NCI-H187 treated with DMSO at 0.1 percent for 48 hours (cell line): ENCODE data around the gene BCAS1.

Source experiments
- DNase-seq: peaks from one replicate; lab custom pipeline; 2025; lab: John Stamatoyannopoulos, UW

BCAS1 gene

GRCh38 chr20:53923566-53924369 is 146.6 kb downstream of the BCAS1 start:
- no peak for DNase-seq

DNA sequence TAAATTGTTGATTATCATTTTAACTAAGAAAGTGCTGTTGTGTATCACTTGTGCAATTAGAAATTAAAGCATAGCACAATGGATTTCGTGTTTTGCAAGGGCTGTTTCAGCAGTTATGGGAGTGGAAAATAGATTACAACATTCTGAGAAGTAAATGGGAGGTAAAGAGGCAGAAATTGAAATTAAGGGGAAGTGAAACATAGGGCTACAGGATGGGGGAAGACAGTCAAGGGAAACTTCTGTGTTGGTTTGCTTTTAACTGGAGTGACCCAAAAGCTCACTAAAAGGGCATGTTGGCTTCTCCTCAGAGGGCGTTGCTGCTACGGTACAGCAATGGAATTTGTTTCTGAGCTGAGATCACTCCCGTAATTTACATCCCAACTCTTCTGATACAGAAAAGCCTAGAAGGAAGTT is 147.5 kb downstream of the BCAS1 start:
- no peak for DNase-seq

GRCh38 chr20:53921443-53921973 is 148.9 kb downstream of the BCAS1 start:
- DNase-seq, result peak; percentile 61

DNA sequence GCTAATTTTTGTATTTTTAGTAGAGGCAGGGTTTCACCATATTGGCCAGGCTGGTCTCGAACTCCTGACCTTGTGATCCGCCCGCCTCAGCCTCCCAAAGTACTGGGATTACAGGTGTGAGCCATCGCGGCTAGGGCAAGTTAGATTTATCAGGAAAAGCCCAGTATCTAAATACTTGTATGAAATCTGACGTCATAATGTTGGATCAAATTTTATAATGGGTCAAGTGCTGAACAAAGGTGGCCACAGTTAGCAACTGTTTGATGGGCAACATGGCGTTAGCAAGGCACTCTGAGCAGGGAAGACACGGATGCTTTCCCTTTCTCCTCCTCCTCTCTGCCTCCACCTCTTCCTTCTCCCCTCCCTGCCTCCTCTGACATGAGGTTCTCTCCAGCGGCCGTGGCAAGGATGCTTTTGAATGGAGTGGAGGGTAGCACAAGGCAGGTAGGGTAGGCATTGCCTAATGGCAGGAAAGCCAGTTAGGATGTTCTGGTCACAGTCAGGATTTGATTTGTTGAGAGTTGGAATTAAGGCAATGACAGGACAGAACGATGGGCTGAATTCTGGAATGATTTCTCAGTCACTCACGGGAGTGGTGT is 149.6 kb downstream of the BCAS1 start:
- DNase-seq, result no peak

- DNase-seq, result no peak
Observed at GRCh38 chr20:53919886-53920285, 150.5 kb downstream of the BCAS1 start.

DNA sequence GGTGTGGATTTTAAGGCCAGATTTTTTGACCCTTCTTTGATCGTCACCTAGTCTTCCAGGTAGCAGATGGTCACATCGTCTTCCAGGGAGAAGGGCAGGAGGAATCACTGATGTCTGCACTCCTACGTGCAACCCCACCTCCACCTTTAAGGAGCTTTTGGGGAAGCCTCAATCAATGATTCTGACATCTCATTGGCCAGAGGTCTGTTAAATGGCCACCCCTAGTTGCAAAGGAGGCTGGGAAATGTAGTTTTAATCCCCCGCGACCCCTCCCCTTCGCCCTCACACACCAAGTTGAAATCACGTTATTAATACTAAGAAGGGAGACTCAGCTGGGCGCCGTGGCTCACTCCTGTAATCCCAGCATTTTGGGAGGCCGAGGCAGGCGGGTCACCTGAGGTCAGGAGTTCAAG is 151.4 kb downstream of the BCAS1 start:
- no peak for DNase-seq

DNA sequence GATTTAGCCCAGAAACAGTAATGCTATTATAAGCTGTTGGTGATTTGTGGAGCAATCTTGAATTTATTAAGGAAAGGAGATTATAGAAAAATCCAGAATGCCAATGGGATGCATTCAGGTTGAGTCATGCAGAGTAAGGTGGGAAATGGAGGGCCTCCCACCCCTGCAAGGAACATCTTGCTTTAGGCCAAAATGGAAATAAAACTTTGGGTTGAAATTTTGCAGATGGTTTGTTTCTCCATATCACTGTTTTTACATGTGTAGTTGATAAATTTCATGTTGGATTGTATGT is 152.4 kb downstream of the BCAS1 start:
- no peak for DNase-seq

DNA sequence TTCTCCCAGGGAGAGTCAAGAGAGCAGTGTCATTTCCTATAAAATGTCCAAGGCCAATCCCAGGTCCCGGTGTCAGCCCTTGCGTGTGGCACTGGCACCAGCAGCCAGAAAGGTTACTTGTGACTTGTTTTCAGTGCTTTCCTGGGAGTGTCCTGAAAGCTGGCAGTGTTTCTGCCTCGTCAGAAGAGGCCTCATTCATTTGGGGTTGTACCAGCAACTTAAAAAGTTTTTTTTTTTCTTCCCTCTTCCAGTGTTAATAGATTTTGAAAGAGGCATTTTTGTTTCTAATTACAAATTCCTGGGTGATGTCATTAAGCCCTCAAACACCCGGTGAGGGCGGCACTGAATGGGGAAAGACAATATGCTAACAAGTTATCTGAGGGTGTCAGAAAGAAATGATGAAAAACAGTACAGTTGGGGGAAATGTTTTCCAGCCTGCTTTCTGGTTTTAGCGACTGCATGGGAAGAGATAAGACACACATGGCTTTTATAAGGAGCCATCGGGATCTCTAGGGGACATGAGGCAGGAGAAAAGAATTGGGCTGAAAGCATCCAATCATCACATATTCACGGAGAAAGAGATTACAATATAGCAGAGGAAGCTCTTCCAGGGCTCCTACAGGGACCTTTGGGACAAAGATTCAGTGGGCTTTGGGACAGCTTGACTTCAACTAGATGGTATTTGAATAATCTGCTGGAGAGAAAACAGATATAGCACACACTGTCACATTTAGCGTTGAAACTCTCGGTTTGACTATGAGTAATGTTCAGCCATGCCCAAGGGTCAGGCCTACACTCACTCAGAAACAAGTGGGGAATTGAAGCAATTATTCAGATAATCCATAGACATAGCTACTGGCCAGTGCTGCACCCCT is 153.0 kb downstream of the BCAS1 start:
- no peak for DNase-seq

DNA sequence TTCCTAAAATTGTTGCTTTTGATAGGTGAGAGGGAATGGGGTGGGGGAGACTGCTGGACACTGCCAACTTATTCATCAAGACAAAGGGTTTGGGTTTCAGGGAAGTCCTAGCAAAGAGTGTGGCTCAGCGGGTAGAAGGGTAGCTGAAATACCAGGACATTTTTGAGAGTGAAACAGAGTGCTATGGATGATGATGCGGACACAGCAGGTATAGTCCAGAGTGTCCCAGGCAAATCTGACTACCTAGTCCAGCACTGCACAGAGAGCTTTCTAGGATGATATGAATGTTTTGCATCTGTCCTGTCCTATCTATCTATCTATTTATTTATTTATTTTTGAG is 154.3 kb downstream of the BCAS1 start:
- DNase-seq, result no peak

GRCh38 chr20:53915446-53916172 is 154.8 kb downstream of the BCAS1 start:
- peak; percentile 64 for DNase-seq

DNA sequence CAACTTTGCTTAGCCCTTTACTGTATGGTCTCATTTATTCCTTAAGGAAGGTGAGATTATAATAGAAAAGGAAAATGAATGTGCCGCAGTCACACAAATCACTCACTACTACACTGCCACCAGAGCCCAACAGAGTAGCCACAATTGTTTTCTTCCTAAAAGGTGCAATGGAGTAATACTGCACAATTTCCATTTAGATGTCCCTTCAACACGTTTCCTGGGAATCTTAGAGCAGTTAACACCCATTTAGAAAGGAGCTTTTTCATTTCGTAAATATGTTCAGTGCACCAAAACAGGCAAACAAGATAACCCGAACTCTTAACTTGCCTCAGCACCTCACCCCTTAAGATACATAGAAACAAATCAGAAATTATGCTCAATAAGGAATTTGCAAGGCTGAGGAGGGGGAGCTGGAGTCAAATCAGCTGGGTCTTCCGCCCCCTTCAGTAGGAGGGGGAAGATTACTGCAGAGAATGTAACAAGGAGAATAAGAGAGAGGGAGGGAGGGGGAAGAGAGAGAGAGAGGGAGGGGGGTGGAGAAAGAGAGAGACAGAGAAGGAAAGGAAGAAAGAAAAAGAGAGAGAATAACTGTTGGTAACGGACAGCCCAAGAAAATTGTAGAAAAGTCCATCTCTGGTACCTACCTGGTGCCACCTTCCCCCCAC is 155.5 kb downstream of the BCAS1 start:
- DNase-seq, result no peak

GRCh38 chr20:53914091-53914780 is 156.2 kb downstream of the BCAS1 start:
- no peak for DNase-seq

DNA sequence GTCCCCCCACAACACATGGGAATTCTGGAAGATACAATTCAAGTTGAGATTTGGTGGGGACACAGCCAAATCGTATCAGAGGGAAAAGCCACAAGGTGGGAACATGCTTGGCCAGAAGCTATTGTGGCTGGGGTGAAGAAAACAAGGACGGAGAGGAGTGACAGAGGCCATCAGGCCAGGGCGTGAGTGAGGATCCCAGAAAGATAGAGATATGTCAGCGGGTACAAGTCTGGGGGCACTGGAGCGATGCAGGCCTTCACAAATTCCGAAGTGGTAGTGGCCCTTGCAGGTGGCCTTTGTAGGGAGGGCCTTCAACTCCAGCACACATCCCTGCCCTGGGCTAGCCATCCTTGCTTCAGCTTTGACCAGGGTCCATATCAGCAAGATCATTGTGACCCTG is 159.1 kb downstream of the BCAS1 start:
- DNase-seq, result no peak

- no peak for DNase-seq
Observed at GRCh38 chr20:53910351-53911002, 159.9 kb downstream of the BCAS1 start.

GRCh38 chr20:53907968-53908751 is 162.2 kb downstream of the BCAS1 start:
- DNase-seq, result no peak

DNA sequence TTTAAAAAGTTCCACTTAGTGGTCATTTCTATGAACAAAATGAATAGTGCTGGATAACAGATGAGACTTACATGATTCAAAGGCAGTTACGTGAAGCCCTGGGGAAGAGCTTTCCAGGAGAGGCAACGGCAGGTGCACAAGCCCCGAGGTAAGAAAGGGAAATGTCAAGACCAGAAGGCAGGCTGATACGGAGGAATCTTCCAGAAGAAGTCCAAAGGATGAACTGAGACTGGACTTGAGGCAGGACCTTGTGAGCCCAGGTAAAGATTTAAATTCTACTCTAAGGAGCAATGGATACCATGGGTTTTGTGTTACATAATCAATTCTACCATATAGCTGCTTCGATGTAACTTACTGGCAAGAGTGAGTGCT is 164.6 kb downstream of the BCAS1 start:
- DNase-seq, result no peak

DNA sequence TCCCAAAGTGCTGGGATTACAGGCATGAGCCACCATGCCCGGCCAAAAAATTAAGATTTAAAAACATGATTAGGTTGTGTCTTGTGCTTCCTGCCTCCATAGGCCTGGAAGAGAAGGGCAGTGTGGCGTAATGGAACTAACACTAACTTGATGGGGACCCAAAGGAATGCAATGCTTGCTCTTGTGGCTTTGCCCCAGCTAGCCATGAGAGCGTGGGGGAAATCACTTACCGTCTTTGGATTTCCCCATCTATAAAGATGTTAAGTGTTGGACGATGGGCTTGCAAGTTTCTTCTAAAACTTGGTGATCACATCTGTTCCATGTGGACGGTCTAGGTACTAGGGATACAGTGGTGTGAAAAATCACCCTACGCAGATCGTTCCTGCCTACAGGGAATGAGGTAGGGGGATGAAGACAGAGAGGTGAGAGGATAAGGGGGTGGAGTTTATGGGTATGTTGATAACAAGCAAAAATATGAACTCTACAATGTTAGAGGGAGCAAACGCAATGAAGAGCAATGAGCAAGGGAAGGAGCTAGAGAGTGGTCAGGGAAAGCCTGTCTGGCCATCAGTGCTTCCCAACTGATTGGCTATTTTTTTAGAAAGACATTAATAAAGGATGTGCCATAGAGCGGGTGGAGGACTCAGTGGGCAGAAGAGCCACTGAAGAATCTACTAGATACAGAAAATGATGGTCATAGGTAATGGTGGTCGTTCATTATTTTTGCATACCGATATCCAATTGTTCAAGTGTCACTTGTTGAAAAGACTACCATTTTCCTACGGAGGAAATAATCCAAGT is 165.2 kb downstream of the BCAS1 start:
- no peak for DNase-seq

DNA sequence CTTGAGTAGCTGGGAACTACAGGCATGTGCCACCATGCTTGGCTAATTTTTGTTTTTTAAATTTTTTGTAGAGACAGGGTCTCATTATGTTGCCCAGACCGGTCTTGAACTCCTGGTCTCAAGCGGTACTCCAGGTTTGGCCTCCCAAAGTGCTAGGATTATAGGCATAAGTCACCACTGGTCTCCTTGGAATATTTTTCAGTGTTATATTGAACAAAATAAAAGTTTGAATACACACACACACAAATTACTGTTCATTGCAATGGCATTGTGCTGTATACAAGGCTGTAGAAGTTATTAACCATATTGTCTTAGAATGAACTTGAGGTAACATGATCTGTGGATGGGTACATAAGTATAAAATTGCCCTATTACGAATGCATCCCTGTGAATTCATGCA is 166.1 kb downstream of the BCAS1 start:
- DNase-seq, result no peak

GRCh38 chr20:53903652-53903987 is 166.8 kb downstream of the BCAS1 start:
- no peak for DNase-seq
